Measurements from ENCODE around the gene SLC22A14.

Gene SLC22A14

DNA sequence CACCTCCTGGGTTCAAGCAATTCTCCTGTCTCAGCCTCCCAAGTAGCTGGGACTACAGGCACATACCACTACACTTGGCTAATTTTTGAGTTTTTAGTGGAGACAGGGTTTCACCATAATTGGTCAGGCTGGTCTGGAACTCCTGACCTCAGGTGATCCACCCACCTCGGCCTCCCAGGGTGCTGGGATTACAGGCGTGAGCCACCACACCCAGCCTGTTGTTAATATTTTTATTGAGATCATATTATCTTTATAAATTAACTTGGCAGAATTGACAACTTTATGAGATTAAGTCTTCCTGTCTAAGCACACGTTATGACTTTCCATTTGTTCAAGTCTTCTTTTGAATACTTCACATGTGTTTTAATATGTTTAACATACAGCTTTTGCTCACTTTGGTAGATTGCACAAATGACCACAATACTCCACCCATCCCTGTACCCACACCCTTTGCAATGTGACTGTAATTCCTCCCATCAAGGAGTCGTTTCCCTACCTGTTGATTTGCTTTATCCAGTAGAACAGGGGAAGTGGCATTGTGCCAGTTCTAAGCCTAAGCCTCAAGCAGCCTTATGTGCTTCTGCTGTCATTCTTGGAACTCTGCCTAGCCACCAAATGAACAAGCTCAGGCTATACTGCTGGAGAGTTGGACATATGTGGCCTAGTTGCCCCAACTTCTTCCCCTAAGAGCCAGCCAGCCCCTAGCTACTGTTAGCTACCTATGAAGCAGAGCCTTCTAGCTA lies 72.7 kb downstream of the SLC22A14 start:
- H3K4me3 ChIP-seq (ENCODE audit: low read length), result no peak overlapping the region
- no peaks in the 10 kb centered on the region for H3K4me1 ChIP-seq (ENCODE audit: control insufficient read depth, low read depth, low read length)
- no peak overlapping the region for H3K9ac ChIP-seq (ENCODE audit: low read length)
- H3K27ac ChIP-seq (ENCODE audit: low read length), result no peak overlapping the region
- no peaks in the 10 kb centered on the region for H3K27me3 ChIP-seq (ENCODE audit: control insufficient read depth, insufficient read depth, low read length)
- no peaks in the 10 kb centered on the region for H3K36me3 ChIP-seq (ENCODE audit: control insufficient read depth, low read depth, low read length)
- peaks cover 4% of the 10 kb centered on the region for H3K9me3 ChIP-seq (ENCODE audit: control insufficient read depth, low read depth, low read length)

DNA sequence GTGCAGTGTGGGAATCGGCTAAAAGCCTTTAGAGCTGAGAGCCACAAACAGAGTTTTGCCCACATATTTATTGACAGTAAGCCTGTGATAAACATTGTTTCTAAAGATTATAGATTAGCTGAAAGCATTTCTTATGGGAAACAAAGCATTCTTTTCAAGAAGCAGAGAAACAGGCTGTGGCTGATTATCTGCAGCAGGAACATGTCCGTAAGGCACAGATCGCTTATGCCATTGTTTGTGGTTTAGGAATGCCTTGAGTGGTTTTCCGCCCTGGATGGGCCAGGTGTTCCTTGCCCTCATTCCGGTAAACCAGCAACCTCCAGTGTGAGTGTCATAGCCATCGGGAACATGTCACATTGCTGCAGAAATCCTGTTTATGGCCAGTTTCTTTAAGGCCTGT lies 76.9 kb downstream of the SLC22A14 start:
- Histone ChIP-seq H3K9me3 (ENCODE audit: control insufficient read depth, low read depth, low read length) (peaks cover 4% of the 10 kb centered on the region), H3K4me3 (ENCODE audit: low read length) (no peak overlapping the region), H3K27me3 (ENCODE audit: control insufficient read depth, insufficient read depth, low read length) (no peaks in the 10 kb centered on the region), H3K4me1 (ENCODE audit: control insufficient read depth, low read depth, low read length) (no peaks in the 10 kb centered on the region), H3K36me3 (ENCODE audit: control insufficient read depth, low read depth, low read length) (no peaks in the 10 kb centered on the region), H3K27ac (ENCODE audit: low read length) (no peak overlapping the region), H3K9ac (ENCODE audit: low read length) (no peak overlapping the region)

DNA sequence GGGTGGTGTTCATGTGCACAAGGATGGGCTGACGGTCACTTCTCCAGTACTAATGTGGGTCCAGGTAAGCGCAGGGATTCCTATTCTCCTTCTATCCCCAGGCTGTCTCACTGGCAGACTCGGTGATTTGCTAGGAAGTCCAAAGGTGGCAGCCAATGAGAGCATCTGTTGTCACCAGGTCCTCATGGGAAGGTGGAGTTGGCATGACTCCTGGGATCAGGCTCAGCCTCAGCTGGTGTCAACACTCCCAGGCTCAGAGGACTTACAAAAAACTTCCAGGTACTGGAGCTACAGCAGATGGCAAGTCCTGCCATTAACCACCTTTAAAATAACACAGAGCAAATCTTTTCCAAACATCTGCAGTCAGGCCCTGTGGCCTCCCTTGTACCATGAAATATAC lies 78.3 kb downstream of the SLC22A14 start:
- H3K9ac ChIP-seq (ENCODE audit: low read length), result no peak overlapping the region
- H3K36me3 ChIP-seq (ENCODE audit: control insufficient read depth, low read depth, low read length), result no peaks in the 10 kb centered on the region

DNA sequence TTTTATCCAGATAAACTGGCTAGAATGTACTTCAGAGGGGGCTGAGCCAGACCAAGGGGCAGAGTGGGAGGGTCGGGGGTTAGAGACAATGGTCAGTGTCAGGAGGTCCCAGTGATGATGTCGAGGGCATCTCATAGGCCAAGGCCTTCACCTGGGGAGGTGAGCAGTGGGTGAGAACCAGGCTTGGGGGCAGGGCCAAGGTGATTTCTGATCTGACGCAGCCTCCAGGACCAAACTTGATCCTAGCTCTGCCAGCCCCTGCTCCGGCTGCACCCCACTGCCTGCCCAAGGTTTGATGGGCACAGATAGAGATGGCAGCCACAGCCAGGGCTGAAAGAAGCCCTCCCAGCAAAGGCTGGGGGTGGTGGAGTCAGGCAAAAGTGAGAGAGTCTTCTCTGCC lies 79.4 kb downstream of the SLC22A14 start:
- H3K27me3 ChIP-seq (ENCODE audit: control insufficient read depth, insufficient read depth, low read length), result no peaks in the 10 kb centered on the region
- no peaks in the 10 kb centered on the region for H3K4me1 ChIP-seq (ENCODE audit: control insufficient read depth, low read depth, low read length)
- H3K36me3 ChIP-seq (ENCODE audit: control insufficient read depth, low read depth, low read length), result no peaks in the 10 kb centered on the region
- peaks cover 4% of the 10 kb centered on the region for H3K9me3 ChIP-seq (ENCODE audit: control insufficient read depth, low read depth, low read length)
- H3K4me3 ChIP-seq (ENCODE audit: low read length), result no peak overlapping the region
- no peak overlapping the region for H3K27ac ChIP-seq (ENCODE audit: low read length)
- no peak overlapping the region for H3K9ac ChIP-seq (ENCODE audit: low read length)

More for the DNA sequence above, 78.3 kb downstream of the SLC22A14 start:
- H3K27ac ChIP-seq (ENCODE audit: low read length), result no peak overlapping the region
- H3K27me3 ChIP-seq (ENCODE audit: control insufficient read depth, insufficient read depth, low read length), result no peaks in the 10 kb centered on the region
- H3K9me3 ChIP-seq (ENCODE audit: control insufficient read depth, low read depth, low read length), result peaks cover 4% of the 10 kb centered on the region
- no peaks in the 10 kb centered on the region for H3K4me1 ChIP-seq (ENCODE audit: control insufficient read depth, low read depth, low read length)
- H3K4me3 ChIP-seq (ENCODE audit: low read length), result no peak overlapping the region

DNA sequence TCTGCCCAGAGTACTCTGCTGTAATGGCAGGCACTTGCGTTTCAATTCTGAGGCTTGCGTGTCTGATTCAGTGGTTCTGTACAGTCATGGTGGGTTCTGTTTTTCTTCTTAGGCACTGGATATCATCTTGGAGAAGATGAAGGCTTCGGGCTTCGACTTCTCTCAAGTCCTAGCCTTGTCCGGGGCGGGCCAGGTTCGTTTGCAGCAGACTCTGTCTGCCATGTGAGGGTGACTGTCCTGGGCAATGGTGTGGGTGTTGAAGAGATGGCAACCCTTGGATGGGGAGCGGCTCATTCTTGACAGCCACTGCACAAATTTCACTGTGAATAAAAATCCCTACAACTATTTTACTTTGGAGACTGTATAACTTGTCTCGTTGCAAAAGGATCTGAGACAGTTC lies 80.7 kb downstream of the SLC22A14 start:
- H3K36me3 ChIP-seq (ENCODE audit: control insufficient read depth, low read depth, low read length), result no peaks in the 10 kb centered on the region
- H3K27ac ChIP-seq (ENCODE audit: low read length), result no peak overlapping the region
- H3K9ac ChIP-seq (ENCODE audit: low read length), result no peak overlapping the region

DNA sequence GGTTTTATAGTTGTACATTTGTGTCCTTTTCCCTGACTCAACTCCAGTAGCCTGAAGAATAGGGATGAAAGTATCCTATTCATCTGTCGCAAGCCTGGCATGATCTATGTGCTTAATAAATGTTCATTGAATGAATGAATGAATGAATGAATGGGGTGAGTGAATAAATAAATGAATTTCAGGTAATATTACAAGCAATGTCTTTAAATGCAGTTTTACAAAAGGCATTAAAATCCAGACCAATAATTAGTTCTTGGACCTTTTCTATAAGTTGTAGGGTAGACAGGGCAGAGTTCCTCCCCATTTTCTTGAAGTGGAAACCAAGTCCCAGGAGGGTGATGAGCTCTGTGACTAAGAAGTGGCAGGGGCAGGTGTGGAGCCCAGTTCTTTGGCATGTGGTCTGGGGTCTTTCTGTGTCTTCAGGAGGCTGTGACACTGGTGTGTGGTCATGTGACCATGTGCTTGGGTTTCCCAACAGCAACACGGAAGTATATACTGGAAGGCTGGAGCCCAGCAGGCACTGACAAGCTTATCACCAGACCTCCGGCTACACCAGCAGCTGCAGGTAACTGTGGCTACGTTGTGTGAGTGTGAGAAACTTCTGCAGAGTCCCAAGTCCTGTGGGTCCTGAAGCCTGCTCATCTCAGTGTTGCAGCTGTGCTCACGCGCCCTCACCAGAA lies 82.8 kb downstream of the SLC22A14 start:
- H3K36me3 ChIP-seq (ENCODE audit: control insufficient read depth, low read depth, low read length), result no peaks in the 10 kb centered on the region
- no peak overlapping the region for H3K9ac ChIP-seq (ENCODE audit: low read length)
- H3K27ac ChIP-seq (ENCODE audit: low read length), result no peak overlapping the region
- no peaks in the 10 kb centered on the region for H3K4me1 ChIP-seq (ENCODE audit: control insufficient read depth, low read depth, low read length)
- H3K9me3 ChIP-seq (ENCODE audit: control insufficient read depth, low read depth, low read length), result no peaks in the 10 kb centered on the region
- no peaks in the 10 kb centered on the region for H3K27me3 ChIP-seq (ENCODE audit: control insufficient read depth, insufficient read depth, low read length)
- H3K4me3 ChIP-seq (ENCODE audit: low read length), result no peak overlapping the region

More for the DNA sequence above, 80.7 kb downstream of the SLC22A14 start:
- peaks cover 4% of the 10 kb centered on the region for H3K9me3 ChIP-seq (ENCODE audit: control insufficient read depth, low read depth, low read length)
- no peak overlapping the region for H3K4me3 ChIP-seq (ENCODE audit: low read length)
- no peaks in the 10 kb centered on the region for H3K4me1 ChIP-seq (ENCODE audit: control insufficient read depth, low read depth, low read length)
- H3K27me3 ChIP-seq (ENCODE audit: control insufficient read depth, insufficient read depth, low read length), result no peaks in the 10 kb centered on the region

DNA sequence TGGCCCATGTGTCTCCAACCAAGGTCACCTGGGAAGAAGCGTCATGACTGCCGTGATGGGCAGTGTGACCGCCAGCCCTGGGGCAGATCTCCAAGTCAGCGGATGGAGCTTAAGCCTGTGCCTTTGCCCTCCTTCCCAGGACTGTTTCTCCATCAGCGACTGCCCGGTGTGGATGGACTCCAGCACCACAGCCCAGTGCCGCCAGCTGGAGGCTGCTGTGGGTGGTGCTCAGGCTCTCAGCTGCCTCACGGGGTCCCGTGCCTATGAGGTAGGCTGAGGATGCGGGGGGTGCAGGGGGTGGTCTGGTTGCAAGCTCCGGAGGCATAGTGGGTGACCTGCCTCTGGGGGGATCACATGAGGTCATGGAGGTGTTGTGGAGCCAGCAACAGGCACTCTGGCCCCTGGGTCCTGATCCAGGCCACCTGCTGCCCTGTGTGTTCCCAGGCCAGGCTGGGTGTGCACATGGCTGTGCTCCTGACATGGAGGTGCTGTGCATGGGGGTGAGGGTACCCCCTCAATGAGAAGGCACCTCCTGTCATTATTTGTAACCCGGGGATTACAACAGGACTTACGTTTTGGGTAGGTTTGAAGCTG lies 83.5 kb downstream of the SLC22A14 start:
- H3K9ac ChIP-seq (ENCODE audit: low read length), result no peak overlapping the region

DNA sequence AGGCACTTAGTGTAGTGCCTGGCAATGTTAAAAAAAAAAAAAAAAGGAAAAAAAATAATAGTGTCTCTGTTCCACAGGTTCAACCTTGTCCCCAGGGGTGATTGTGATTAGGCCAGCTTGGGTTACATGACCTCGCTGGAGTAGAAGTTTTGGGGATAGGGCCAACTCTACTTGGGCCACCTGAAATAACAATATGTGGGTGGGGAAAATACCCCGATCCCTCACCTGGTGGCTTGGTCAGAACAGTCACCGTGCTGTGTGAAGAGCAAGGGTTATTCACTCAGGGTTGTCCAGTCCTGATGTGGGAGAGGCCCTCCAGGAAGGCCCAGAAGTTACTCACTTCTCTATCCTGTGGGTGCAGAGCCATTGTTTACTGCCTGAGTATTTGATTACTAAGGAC lies 84.0 kb downstream of the SLC22A14 start:
- H3K4me1 ChIP-seq (ENCODE audit: control insufficient read depth, low read depth, low read length), result no peaks in the 10 kb centered on the region
- no peak overlapping the region for H3K27ac ChIP-seq (ENCODE audit: low read length)
- no peak overlapping the region for H3K4me3 ChIP-seq (ENCODE audit: low read length)
- no peaks in the 10 kb centered on the region for H3K27me3 ChIP-seq (ENCODE audit: control insufficient read depth, insufficient read depth, low read length)
- H3K36me3 ChIP-seq (ENCODE audit: control insufficient read depth, low read depth, low read length), result no peaks in the 10 kb centered on the region
- no peaks in the 10 kb centered on the region for H3K9me3 ChIP-seq (ENCODE audit: control insufficient read depth, low read depth, low read length)
- no peak overlapping the region for H3K9ac ChIP-seq (ENCODE audit: low read length)

More for the DNA sequence above, 83.5 kb downstream of the SLC22A14 start:
- no peaks in the 10 kb centered on the region for H3K9me3 ChIP-seq (ENCODE audit: control insufficient read depth, low read depth, low read length)
- no peaks in the 10 kb centered on the region for H3K36me3 ChIP-seq (ENCODE audit: control insufficient read depth, low read depth, low read length)
- H3K27ac ChIP-seq (ENCODE audit: low read length), result no peak overlapping the region
- H3K4me1 ChIP-seq (ENCODE audit: control insufficient read depth, low read depth, low read length), result no peaks in the 10 kb centered on the region
- H3K4me3 ChIP-seq (ENCODE audit: low read length), result no peak overlapping the region
- H3K27me3 ChIP-seq (ENCODE audit: control insufficient read depth, insufficient read depth, low read length), result no peaks in the 10 kb centered on the region

DNA sequence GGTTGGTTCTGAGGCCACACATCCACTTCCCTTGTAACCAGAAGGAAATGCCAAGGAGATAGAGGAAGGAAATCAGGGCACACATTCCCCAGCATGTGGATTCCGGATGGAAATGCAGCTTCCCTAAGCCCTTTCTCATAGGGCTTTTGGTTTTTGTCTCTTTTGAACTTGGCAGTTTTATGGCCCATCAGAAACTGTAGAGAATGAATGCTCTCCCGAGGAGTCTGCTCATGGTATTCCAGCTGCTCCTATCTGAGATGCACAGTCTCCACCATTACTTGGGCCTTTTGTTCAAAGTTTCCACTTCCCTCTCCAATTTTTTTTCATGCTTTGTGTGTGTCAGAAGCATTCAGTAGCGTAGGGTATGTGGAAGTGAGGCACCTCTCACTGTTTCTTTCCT lies 85.7 kb downstream of the SLC22A14 start:
- H3K36me3 ChIP-seq (ENCODE audit: control insufficient read depth, low read depth, low read length), result no peaks in the 10 kb centered on the region
- no peaks in the 10 kb centered on the region for H3K9me3 ChIP-seq (ENCODE audit: control insufficient read depth, low read depth, low read length)
- H3K4me1 ChIP-seq (ENCODE audit: control insufficient read depth, low read depth, low read length), result no peaks in the 10 kb centered on the region
- no peak overlapping the region for H3K27ac ChIP-seq (ENCODE audit: low read length)
- no peak overlapping the region for H3K9ac ChIP-seq (ENCODE audit: low read length)
- no peaks in the 10 kb centered on the region for H3K27me3 ChIP-seq (ENCODE audit: control insufficient read depth, insufficient read depth, low read length)
- no peak overlapping the region for H3K4me3 ChIP-seq (ENCODE audit: low read length)

Measured in iPS-18a (cell line).